GM23338 (cell line): ENCODE data around the gene ZNF333. TPM values are rescaled to one million over a fixed set of nuclear protein-coding genes. Genes with fewer than 3 reads are reported as not detected.

ENCODE experiments used
- ATAC-seq: fragments of 200-7000 bp; cut with Tn5 transposase; 3 replicates; pipeline ENCODE4 v1.9.1; 2020
- DNase-seq: peaks from one replicate; pipeline ENCODE4 v3.0.0-alpha.2; 2015; ENCODE audit warnings: low spot score
- H2AFZ ChIP-seq: fragments of 200-600 bp; sonication (generic); 2 replicates; pipeline ENCODE4 v1.8.0; 2016; ENCODE audit warnings: antibody characterized with exemption, mild to moderate bottlenecking, moderate library complexity
- H3F3A ChIP-seq: fragments of 200-600 bp; sonication (generic); replicated peaks from 2 replicates; pipeline ENCODE4 v1.8.0; 2017; ENCODE audit warnings: antibody characterized with exemption, mixed run types, low read depth
- H3K27ac ChIP-seq: fragments of 200-600 bp; sonication (generic); 2 replicates; pipeline ENCODE4 v1.6.1; 2016; ENCODE audit warnings: low read depth
- H3K27me3 ChIP-seq: fragments of 200-600 bp; sonication (generic); 2 replicates; pipeline ENCODE4 v1.8.0; 2016; ENCODE audit warnings: mild to moderate bottlenecking, mixed run types, moderate library complexity; ENCODE audit not compliant: insufficient read depth
- H3K36me3 ChIP-seq: fragments of 200-600 bp; sonication (generic); 2 replicates; pipeline ENCODE4 v1.8.0; 2016; ENCODE audit warnings: mild to moderate bottlenecking; ENCODE audit not compliant: insufficient read depth
- H3K4me1 ChIP-seq: fragments of 200-600 bp; sonication (generic); 2 replicates; pipeline ENCODE4 v1.8.0; 2016; ENCODE audit warnings: mild to moderate bottlenecking, moderate library complexity; ENCODE audit not compliant: insufficient read depth
- H3K4me2 ChIP-seq: fragments of 200-600 bp; sonication (generic); 2 replicates; pipeline ENCODE4 v1.7.1; 2017; ENCODE audit warnings: mixed run types
- H3K4me3 ChIP-seq: fragments of 200-600 bp; sonication (generic); 2 replicates; pipeline ENCODE4 v1.6.1; 2016; ENCODE audit warnings: mixed run types
- H3K79me2 ChIP-seq: fragments of 200-600 bp; sonication (generic); replicated peaks from 2 replicates; pipeline ENCODE4 v1.8.0; 2017; ENCODE audit warnings: mild to moderate bottlenecking; ENCODE audit not compliant: insufficient read depth
- H3K9me2 ChIP-seq: fragments of 200-600 bp; sonication (generic); 2 replicates; pipeline ENCODE4 v1.8.0; 2017; ENCODE audit not compliant: insufficient read depth
- H4K20me1 ChIP-seq: fragments of 200-600 bp; sonication (generic); replicated peaks from 2 replicates; pipeline ENCODE4 v1.8.0; 2017; ENCODE audit warnings: mild to moderate bottlenecking; ENCODE audit not compliant: insufficient read depth
- H3K27ac Mint-ChIP-seq: 2 replicates; pipeline ENCODE4 v1.8.0; 2020; ENCODE audit warnings: inconsistent platforms, mild to moderate bottlenecking, moderate library complexity, mixed read lengths
- H3K27me3 Mint-ChIP-seq: 3 replicates; pipeline ENCODE4 v1.8.0; 2022; ENCODE audit warnings: low read depth, mild to moderate bottlenecking, moderate library complexity, mixed read lengths, inconsistent platforms; ENCODE audit not compliant: insufficient read depth, poor library complexity
- H3K36me3 Mint-ChIP-seq: 3 replicates; pipeline ENCODE4 v1.8.0; 2021; ENCODE audit warnings: low read depth, mild to moderate bottlenecking, inconsistent platforms, moderate library complexity, mixed read lengths
- H3K4me1 Mint-ChIP-seq: 3 replicates; pipeline ENCODE4 v1.8.0; 2020; ENCODE audit warnings: mild to moderate bottlenecking, inconsistent platforms, mixed read lengths
- H3K4me3 Mint-ChIP-seq: 3 replicates; pipeline ENCODE4 v1.8.0; 2021; ENCODE audit warnings: moderate library complexity, mild to moderate bottlenecking, inconsistent platforms, mixed read lengths
- H3K9me3 Mint-ChIP-seq: 3 replicates; pipeline ENCODE4 v1.8.0; 2020; ENCODE audit warnings: moderate library complexity, mild to moderate bottlenecking, inconsistent platforms, mixed read lengths
- CREB1 ChIP-seq: fragments of 250-450 bp; sonication (Bioruptor Pico); IDR thresholded peaks from 2 replicates; pipeline ENCODE4 v1.5.0; 2020; ENCODE audit warnings: low read depth, mild to moderate bottlenecking, moderate library complexity
- CTCF ChIP-seq, 2 experiments: fragments of 200-600 bp in 1 of 2; sonication (generic) in 1 of 2; conservative IDR thresholded peaks; 2 replicates each; pipeline versions ENCODE4 v1.5.1 to v1.6.1; 2016 to 2017; ENCODE audit warnings: antibody characterized with exemption in 2 of 2, low read depth in 2 of 2, mild to moderate bottlenecking in 2 of 2, moderate library complexity in 1 of 2
- ETS1 ChIP-seq: IDR thresholded peaks from 2 replicates; pipeline ENCODE4 v1.6.1; 2016; ENCODE audit warnings: antibody characterized with exemption
- EZH2phosphoT487 ChIP-seq: fragments of 200-600 bp; sonication (generic); IDR thresholded peaks from one replicate; pipeline ENCODE4 v1.8.1; 2018; ENCODE audit warnings: antibody characterized with exemption; ENCODE audit not compliant: unreplicated experiment
- JUNB ChIP-seq: IDR thresholded peaks from one replicate; pipeline ENCODE4 v1.6.1; 2016; ENCODE audit warnings: antibody characterized with exemption; ENCODE audit not compliant: unreplicated experiment
- POLR2AphosphoS5 ChIP-seq: IDR thresholded peaks from 2 replicates; pipeline ENCODE4 v1.6.1; 2016; ENCODE audit warnings: antibody characterized with exemption, low read depth
- STAT1 ChIP-seq: IDR thresholded peaks from one replicate; pipeline ENCODE4 v1.6.1; 2016; ENCODE audit warnings: antibody characterized with exemption; ENCODE audit not compliant: unreplicated experiment
- ZNF114 ChIP-seq: fragments of 250-450 bp; sonication (Bioruptor Pico); IDR thresholded peaks from 2 replicates; pipeline ENCODE4 v1.5.0; 2020; ENCODE audit warnings: mild to moderate bottlenecking, moderate library complexity
- ZNF331 ChIP-seq: fragments of 250-450 bp; sonication (Bioruptor Pico); IDR thresholded peaks from 2 replicates; pipeline ENCODE4 v1.5.0; 2020; ENCODE audit warnings: low read depth, mild to moderate bottlenecking, moderate library complexity
- ZNF462 ChIP-seq: fragments of 250-450 bp; sonication (Bioruptor Pico); IDR thresholded peaks from 2 replicates; pipeline ENCODE4 v1.5.0; 2020; ENCODE audit warnings: mild to moderate bottlenecking, moderate library complexity
- polyA plus RNA-seq: library from polyadenylated mRNA; unstranded; fragments of >200 nt; fragmentation: Nextera tagmentation; extraction: Ambion mirVana; gene quantifications from 2 replicates; pipeline ENCODE4 v1.2.1, GENCODE V29; 2016
- total RNA-seq: library from RNA; depleted of rRNA; stranded (reverse); fragments of >200 nt; shearing (Covaris generic); gene quantifications from 2 replicates; pipeline ENCODE4 v1.2.3, GENCODE V29; 2014

Gene ZNF333
- total and polyA plus RNA-seq, 2 experiments from 2014 or later = 7.2 to 21.6 TPM

- no peak for TF ChIP-seq ZNF462 (CRISPR knock-in tag)
- no peak for TF ChIP-seq JUNB
- no peak for TF ChIP-seq STAT1
- TF ChIP-seq ZNF331 (CRISPR knock-in tag) = no peak
- no peak for TF ChIP-seq POLR2AphosphoS5
- TF ChIP-seq CTCF (conservative IDR thresholded peaks at IDR 0.05; ENCODE audit: low read depth in 2 of 2) = no peak
Observed at GRCh38 chr19:14731200-14731599, 41.4 kb downstream of the ZNF333 start (continued).

- Histone ChIP-seq H3K4me2 (no peak overlapping the region), H3K27me3 (no peaks in the 10 kb centered on the region), H3K4me1 (no peaks in the 10 kb centered on the region), H2AFZ (no peak overlapping the region), H3K79me2 (no peaks in the 10 kb centered on the region), H3K9me2 (no peaks in the 10 kb centered on the region), H3K4me3 (no peak overlapping the region), H4K20me1 (no peaks in the 10 kb centered on the region), H3K27ac (no peak overlapping the region), H3K36me3 (no peaks in the 10 kb centered on the region), H3F3A (no peaks in the 10 kb centered on the region)
- Mint-ChIP-seq H3K27ac (no peak overlapping the region), H3K27me3 (no peaks in the 10 kb centered on the region), H3K4me3 (no peak overlapping the region), H3K36me3 (peaks cover 36% of the 10 kb centered on the region), H3K9me3 (peaks cover 81% of the 10 kb centered on the region), H3K4me1 (no peaks in the 10 kb centered on the region)
- DNase-seq = no peak
- ATAC-seq = no peak
- TF ChIP-seq CREB1 (CRISPR knock-in tag) = no peak
- TF ChIP-seq ETS1 = no peak
- TF ChIP-seq ZNF114 (CRISPR knock-in tag) = no peak
- TF ChIP-seq POLR2AphosphoS5 = no peak
- no peak for TF ChIP-seq EZH2phosphoT487
- TF ChIP-seq CTCF (conservative IDR thresholded peaks at IDR 0.05; ENCODE audit: low read depth in 2 of 2) = no peak
Observed at GRCh38 chr19:14732510-14732909, 42.7 kb downstream of the ZNF333 start.
